Heart right ventricle (tissue), 16 donors: Measurements from ENCODE around the gene SGTA. TPM values are rescaled to one million over a fixed set of nuclear protein-coding genes. Genes with fewer than 3 reads are reported as not detected.

Experiments
- ATAC-seq, 8 donors: fragments of 200-7000 bp; cut with Tn5 transposase; one replicate each; pipeline ENCODE4 v1.9.1; 2020; ENCODE audit warnings: mild to moderate bottlenecking in 8 of 8, moderate library complexity in 8 of 8, moderate number of reproducible peaks in 1 of 8
- DNase-seq, 2 donors: peaks; one replicate each; pipeline ENCODE4 v3.0.0-alpha.2; 2020
- H3K27ac ChIP-seq, 10 donors: fragments of 200-600 bp; sonication (generic) in 2 of 10; one replicate each; pipeline versions ENCODE4 v1.5.0 to v1.8.0; 2020 to 2022; ENCODE audit warnings: mild to moderate bottlenecking in 3 of 10
- H3K27me3 ChIP-seq, 7 donors: fragments of 200-600 bp; one replicate each; pipeline ENCODE4 v1.8.0; 2021 to 2022; ENCODE audit warnings: mild to moderate bottlenecking in 2 of 7
- H3K36me3 ChIP-seq, 9 donors: fragments of 200-600 bp; sonication (generic) in 1 of 9; one replicate each; pipeline versions ENCODE4 v1.5.0 to v1.8.0; 2020 to 2022; ENCODE audit warnings: mild to moderate bottlenecking in 2 of 9
- H3K4me1 ChIP-seq, 9 donors: fragments of 200-600 bp; sonication (generic) in 1 of 9; one replicate each; pipeline versions ENCODE4 v1.5.0 to v1.8.0; 2020 to 2022; ENCODE audit warnings: mild to moderate bottlenecking in 4 of 9
- H3K4me3 ChIP-seq, 10 donors: fragments of 200-600 bp; sonication (generic) in 2 of 10; one replicate each; pipeline versions ENCODE4 v1.5.0 to v1.8.0; 2020 to 2022; ENCODE audit warnings: mild to moderate bottlenecking in 7 of 10, moderate library complexity in 2 of 10
- H3K9me3 ChIP-seq, 11 donors: fragments of 200-600 bp in 10 of 11; sonication (generic) in 2 of 11; one replicate each; pipeline versions ENCODE4 v1.5.0 to v1.8.0; 2013 to 2022; ENCODE audit warnings: mild to moderate bottlenecking in 2 of 11, control low read depth in 1 of 11, moderate library complexity in 1 of 11
- WGBS, 2 donors: extraction: QIAGEN DNeasy Blood & Tissue Kit; methylation state at CpG; one replicate each; pipeline ENCODE4 v1.1.7; 2013; ENCODE audit warnings: inconsistent platforms in 1 of 2; 5-methylcytosine and 5-hydroxymethylcytosine counted together
- intact Hi-C, 10 donors: fragments of 100-400 bp; cut with DNase I; formaldehyde crosslinking; loops; one replicate each; pipeline versions ENCODE4 v1.11.1 to v1.14.2; 2022
- polyA plus RNA-seq, 2 donors: library from polyadenylated mRNA; stranded (reverse); fragments of 200-250 nt; gene quantifications; one replicate each; pipeline ENCODE4 v1.2.3, GENCODE V29; 2013
- total RNA-seq, 10 donors: library from RNA; stranded (reverse); fragmentation: NEBNext Ultra II Directional in 3 of 10; extraction: Animal tissue kit (Norgen Biotek cat#: 25700) in 3 of 10; gene quantifications; one replicate each; pipeline versions ENCODE4 v1.2.1 to v1.2.4, GENCODE V29; 2021 to 2023
- TF ChIP-seq, protein P1 (sequence below), 9 donors: fragments of 200-600 bp; sonication (generic) in 2 of 9; IDR thresholded peaks; one replicate each; pipeline versions ENCODE4 v1.5.0 to v1.8.0; 2021 to 2022; ENCODE audit warnings: antibody characterized with exemption in 9 of 9, mild to moderate bottlenecking in 5 of 9, moderate library complexity in 1 of 9
- donor health status: Arrhythmogenic right ventricular cardiomyopathy.
- donor health status: ischemic (EF 13 %, LVEDD 7.1; RV severe dilation, severe dysfunction).
- donor health status: healthy with polysubstance abuse.
- donor health status: DM: no; HTN: yes; CAD: no.
- donor health status: DM: no; HTN: no; CAD: no.
- donor health status: ischemic (EF 25% LVEDD 6.9; RV normal size, moderate dysfunction).
- donor health status: ischemic (EF 25% LVEDD 5.7; RV mildly dilated, moderate dysfunction).
- donor health status: healthy.
- donor health status: DM: yes; HTN: yes; CAD: no.
- donor health status: Ischemic cardiomyopathy.
- donor health status: ischemic (EF 35%, LVEDD 5.7; RV mildly dilated, moderate dysfunction).
- donor health status: nonischemic (EF 11% LVEDD 7.7; RV severe dilation, severe dysfunction).
- donor health status: DM: yes; HTN: yes; CAD: no.
- donor health status: PGD.
- donor health status: ischemic (EF 29% LVEDD 5.4; RV normal size, mild dysfunction).
- donor health status: nonischemic (EF 23%, LVEDD 6.1; RV moderate dilation, normal function).

The SGTA gene
- total and polyA plus RNA-seq, 12 donors, result 52.6 to 102 (median 66.2) TPM

DNA sequence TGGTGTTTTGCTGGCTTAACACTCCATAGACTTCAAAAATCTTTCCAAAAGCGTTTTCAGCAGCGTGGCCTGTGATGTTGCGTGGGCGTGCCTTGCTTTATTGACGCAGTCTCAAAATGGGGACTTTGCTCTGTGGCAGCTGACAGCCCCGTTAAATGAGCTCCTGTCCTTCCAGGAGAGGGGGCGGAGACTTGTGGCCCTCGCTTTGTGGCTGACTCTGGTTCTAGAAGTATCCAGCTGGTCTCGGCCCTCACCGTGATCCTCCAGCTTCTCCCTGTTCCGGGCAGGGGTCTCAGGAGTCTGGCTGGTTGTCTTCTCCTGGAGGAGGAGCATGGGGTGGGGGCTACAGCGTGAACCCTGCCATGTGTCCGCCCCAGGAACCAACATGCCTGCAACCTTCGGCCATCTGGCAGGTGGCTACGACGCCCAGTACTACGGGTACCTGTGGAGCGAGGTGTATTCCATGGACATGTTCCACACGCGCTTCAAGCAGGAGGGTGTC, 28.2 kb upstream of the SGTA start:
- intact Hi-C loops, result no loop called here
- Histone ChIP-seq H3K27me3 (no peaks in the 10 kb centered on the region), H3K4me1 (no peaks in the 10 kb centered on the region), H3K4me3 (no peak overlapping the region), H3K9me3 (no peaks in the 10 kb centered on the region), H3K36me3 (peaks cover 0 to 76% (median 26%) of the 10 kb centered on the region in 9 donors), H3K27ac (no peak overlapping the region)
- WGBS, 2 donors, result 96 to 97% methylated on average over 20 of the region's 20 CpGs
- TF ChIP-seq, protein P1, sequence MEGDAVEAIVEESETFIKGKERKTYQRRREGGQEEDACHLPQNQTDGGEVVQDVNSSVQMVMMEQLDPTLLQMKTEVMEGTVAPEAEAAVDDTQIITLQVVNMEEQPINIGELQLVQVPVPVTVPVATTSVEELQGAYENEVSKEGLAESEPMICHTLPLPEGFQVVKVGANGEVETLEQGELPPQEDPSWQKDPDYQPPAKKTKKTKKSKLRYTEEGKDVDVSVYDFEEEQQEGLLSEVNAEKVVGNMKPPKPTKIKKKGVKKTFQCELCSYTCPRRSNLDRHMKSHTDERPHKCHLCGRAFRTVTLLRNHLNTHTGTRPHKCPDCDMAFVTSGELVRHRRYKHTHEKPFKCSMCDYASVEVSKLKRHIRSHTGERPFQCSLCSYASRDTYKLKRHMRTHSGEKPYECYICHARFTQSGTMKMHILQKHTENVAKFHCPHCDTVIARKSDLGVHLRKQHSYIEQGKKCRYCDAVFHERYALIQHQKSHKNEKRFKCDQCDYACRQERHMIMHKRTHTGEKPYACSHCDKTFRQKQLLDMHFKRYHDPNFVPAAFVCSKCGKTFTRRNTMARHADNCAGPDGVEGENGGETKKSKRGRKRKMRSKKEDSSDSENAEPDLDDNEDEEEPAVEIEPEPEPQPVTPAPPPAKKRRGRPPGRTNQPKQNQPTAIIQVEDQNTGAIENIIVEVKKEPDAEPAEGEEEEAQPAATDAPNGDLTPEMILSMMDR (IDR thresholded peaks at IDR 0.05), result no peak
- DNase-seq, result no peak
- ATAC-seq, result no peak

DNA sequence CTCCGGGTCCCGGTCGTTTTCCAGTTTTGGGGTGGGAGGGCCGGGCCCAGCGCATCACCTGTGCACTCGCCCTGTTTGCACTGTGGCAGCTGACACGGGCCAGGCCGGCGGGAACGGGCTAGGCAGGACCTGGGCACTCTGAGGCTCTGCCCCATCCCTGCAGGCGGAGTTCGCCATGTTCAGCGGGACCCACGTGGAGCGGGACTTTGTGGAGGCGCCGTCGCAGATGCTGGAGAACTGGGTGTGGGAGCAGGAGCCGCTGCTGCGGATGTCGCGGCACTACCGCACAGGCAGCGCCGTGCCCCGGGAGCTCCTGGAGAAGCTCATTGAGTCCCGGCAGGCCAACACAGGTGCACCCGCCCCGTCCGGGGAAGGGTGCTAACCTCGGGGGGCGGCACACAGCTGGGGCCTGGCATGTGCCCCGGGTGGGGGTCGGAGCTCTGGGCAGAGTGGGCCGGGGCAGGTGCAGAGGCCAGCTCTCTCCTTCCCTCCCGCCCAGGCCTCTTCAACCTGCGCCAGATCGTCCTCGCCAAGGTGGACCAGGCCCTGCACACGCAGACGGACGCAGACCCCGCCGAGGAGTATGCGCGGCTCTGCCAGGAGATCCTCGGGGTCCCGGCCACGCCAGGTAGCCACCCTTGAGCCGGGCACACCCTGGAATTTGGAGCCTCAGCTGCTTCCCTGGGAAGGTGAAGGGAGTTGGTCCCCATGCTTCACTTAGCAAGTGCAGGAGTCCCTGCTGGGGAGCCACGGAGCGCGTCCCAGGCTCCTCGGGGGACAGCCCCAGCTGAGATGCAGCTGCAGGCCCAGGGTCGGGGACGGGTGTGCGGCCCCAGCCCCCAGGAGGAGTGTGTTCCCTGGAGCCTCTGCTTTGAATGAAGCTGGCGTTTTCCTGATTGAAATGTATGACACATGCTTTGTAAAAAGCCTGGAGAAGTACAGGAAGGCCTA, 27.3 kb upstream of the SGTA start:
- H3K9me3 ChIP-seq, result no peaks in the 10 kb centered on the region
- no peak overlapping the region for H3K27ac ChIP-seq
- H3K4me1 ChIP-seq, result no peaks in the 10 kb centered on the region
- no peak for ATAC-seq
- TF ChIP-seq, protein P1 (IDR thresholded peaks at IDR 0.05), result no peak
- no peak overlapping the region for H3K4me3 ChIP-seq
- intact Hi-C loops, result no loop called here
- H3K36me3 ChIP-seq, result peaks cover 0 to 83% (median 26%) of the 10 kb centered on the region in 9 donors
- no peak for DNase-seq
- WGBS, 2 donors, result 96% methylated on average over 55 to 58 of the region's 58 CpGs
- H3K27me3 ChIP-seq, result no peaks in the 10 kb centered on the region

DNA sequence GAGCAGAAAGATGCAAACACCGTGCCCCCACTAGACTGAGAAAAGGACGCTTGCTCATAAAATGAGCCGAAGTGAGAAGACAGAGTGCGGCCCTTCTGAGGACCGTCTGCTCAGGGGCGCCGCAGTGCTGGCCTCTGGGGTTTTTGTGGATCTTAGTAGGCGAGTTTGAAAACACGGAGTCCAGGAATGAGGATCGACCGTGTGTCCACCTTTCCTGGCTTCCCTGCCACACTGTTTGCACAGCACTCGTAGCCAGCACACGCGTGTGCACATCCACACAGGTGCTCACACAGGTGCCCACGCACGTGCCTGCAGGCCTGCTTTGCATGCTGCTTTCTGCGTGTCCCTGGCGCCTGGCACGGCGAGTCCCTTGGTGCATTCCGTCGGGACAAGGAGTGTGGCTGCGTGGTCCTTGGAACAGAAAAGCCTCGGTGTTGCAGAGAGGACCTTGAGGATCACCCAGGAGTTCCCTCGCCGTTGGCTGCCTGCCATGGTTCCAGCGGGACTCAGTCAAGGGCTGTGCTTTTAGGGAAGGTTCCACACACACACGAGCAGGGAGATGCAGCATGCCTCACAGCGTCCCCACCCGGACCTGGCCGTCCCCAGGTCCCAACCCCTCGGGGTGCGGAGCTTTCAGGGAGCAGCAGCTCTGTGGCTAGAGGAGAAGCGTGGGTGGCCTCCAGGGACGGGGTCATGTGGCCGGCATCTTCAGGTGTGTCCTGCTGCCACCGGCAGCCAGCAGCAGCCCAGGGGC, 26.5 kb upstream of the SGTA start:
- intact Hi-C loops, result no loop called here
- Histone ChIP-seq H3K27ac (no peak overlapping the region), H3K4me3 (no peak overlapping the region), H3K4me1 (no peaks in the 10 kb centered on the region), H3K36me3 (peaks cover 0 to 91% (median 26%) of the 10 kb centered on the region in 9 donors), H3K27me3 (no peaks in the 10 kb centered on the region), H3K9me3 (no peaks in the 10 kb centered on the region)
- DNase-seq, result no peak
- no peak for ATAC-seq
- WGBS, 2 donors, result 91% methylated on average over 37 of the region's 37 CpGs
- TF ChIP-seq, protein P1 (IDR thresholded peaks at IDR 0.05), result no peak

DNA sequence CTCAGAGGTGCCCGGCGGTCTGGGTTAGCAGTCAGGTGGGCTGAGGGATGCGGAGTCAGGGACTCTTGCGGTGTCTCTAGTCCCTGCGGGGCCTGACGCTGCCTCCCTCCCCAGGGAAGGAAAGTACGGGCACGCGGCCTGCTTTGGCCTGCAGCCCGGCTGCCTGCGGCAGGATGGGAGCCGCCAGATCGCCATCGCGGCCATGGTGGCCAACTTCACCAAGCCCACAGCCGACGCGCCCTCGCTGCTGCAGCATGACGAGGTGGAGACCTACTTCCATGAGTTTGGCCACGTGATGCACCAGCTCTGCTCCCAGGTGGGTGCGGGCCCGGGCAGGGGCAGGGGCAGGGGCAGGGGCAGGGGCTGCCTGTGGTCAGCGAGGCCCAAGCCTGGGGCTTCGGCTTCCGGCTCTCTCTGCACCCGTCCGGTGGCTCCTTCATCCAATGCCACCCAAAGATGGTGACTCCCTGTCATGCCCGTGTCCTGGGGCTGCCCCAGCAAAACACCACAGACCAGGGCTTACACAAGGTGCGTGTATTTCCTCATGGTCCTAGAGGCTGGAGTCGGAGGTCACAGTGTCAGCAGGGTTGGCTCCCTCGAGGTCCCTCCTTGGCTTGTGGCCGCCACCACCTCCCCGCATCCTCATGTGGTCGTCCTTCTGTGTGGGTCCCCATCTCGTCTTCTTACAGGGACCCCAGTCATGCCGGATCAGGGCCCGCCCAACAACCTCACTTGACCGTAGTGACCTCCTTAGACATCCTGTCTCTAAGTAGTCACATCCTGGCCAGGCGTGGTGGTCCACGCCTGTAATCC, 25.3 kb upstream of the SGTA start:
- no peak for ATAC-seq
- Histone ChIP-seq H3K4me3 (no peak overlapping the region), H3K36me3 (peaks cover 0 to 85% (median 26%) of the 10 kb centered on the region in 9 donors), H3K4me1 (no peaks in the 10 kb centered on the region), H3K27me3 (no peaks in the 10 kb centered on the region), H3K27ac (no peak overlapping the region), H3K9me3 (no peaks in the 10 kb centered on the region)
- 95 to 96% methylated on average over 41 of the region's 41 CpGs for WGBS, 2 donors
- no peak for DNase-seq
- intact Hi-C loops, result no loop called here
- TF ChIP-seq, protein P1 (IDR thresholded peaks at IDR 0.05), result no peak
